ENCODE results near the gene RELL2. TPM values are rescaled to one million over a fixed set of nuclear protein-coding genes. Genes with fewer than 3 reads are reported as not detected.

RELL2 gene
- total RNA-seq, 2 donors from 2014 or later = 3.1 to 6.2 TPM

- H3K4me1 Mint-ChIP-seq = peaks cover 10% of the 10 kb centered on the region
- no peak overlapping the region for H3K27ac Mint-ChIP-seq
- Histone ChIP-seq H3K4me3 (ENCODE audit: low read length) (no peak overlapping the region), H3K9me3 (ENCODE audit: control insufficient read depth, low read length) (no peaks in the 10 kb centered on the region), H3K36me3 (ENCODE audit: control insufficient read depth, insufficient read depth, low read length) (peaks cover 7% of the 10 kb centered on the region), H3K27me3 (ENCODE audit: control insufficient read depth, insufficient read depth, low read length, poor library complexity, severe bottlenecking) (no peaks in the 10 kb centered on the region), H3K9ac (ENCODE audit: extremely low read depth, low read length, poor library complexity, severe bottlenecking) (no peak overlapping the region), H3K4me1 (ENCODE audit: control insufficient read depth, insufficient read depth, low read length) (no peaks in the 10 kb centered on the region), H3K27ac (ENCODE audit: low read depth, low read length) (peak overlapping the region; percentile 89)
- no peak for TF ChIP-seq CTCF (conservative IDR thresholded peaks at IDR 0.05)
- WGBS, 2 experiments (ENCODE audit: insufficient coverage in 1 of 2, insufficient read length in 1 of 2) = 89 to 92% methylated on average over 9 to 15 of the region's 19 CpGs
- peaks cover under 1% of the 10 kb centered on the region for H3K9me3 Mint-ChIP-seq
- peak; percentile 57 for DNase-seq
- peaks cover 34% of the 10 kb centered on the region for H3K36me3 Mint-ChIP-seq (ENCODE audit: low read depth)
- no peaks in the 10 kb centered on the region for H3K27me3 Mint-ChIP-seq (ENCODE audit: insufficient read depth)
- no peak overlapping the region for H3K4me3 Mint-ChIP-seq
Measured at GRCh38 chr5:141672841-141673813, 36.3 kb downstream of the RELL2 start.

- H3K27me3 ChIP-seq (ENCODE audit: control insufficient read depth, insufficient read depth, low read length, poor library complexity, severe bottlenecking) = no peaks in the 10 kb centered on the region
- peaks cover 3% of the 10 kb centered on the region for H3K9me3 Mint-ChIP-seq
- 38 to 54% methylated on average over 2 to 5 of the region's 5 CpGs for WGBS, 2 experiments (ENCODE audit: insufficient coverage in 1 of 2, insufficient read length in 1 of 2)
- H3K27ac ChIP-seq (ENCODE audit: low read depth, low read length) = no peak overlapping the region
- no peaks in the 10 kb centered on the region for H3K9me3 ChIP-seq (ENCODE audit: control insufficient read depth, low read length)
- TF ChIP-seq CTCF (conservative IDR thresholded peaks at IDR 0.05) = no peak
- no peak overlapping the region for H3K4me3 ChIP-seq (ENCODE audit: low read length)
- H3K27ac Mint-ChIP-seq = peak overlapping the region; percentile 38
- H3K36me3 ChIP-seq (ENCODE audit: control insufficient read depth, insufficient read depth, low read length) = peaks cover 7% of the 10 kb centered on the region
- peaks cover 38% of the 10 kb centered on the region for H3K36me3 Mint-ChIP-seq (ENCODE audit: low read depth)
- no peak overlapping the region for H3K9ac ChIP-seq (ENCODE audit: extremely low read depth, low read length, poor library complexity, severe bottlenecking)
- no peaks in the 10 kb centered on the region for H3K27me3 Mint-ChIP-seq (ENCODE audit: insufficient read depth)
- DNase-seq = peak; percentile 88
- H3K4me1 Mint-ChIP-seq = peaks cover 10% of the 10 kb centered on the region
- H3K4me1 ChIP-seq (ENCODE audit: control insufficient read depth, insufficient read depth, low read length) = no peaks in the 10 kb centered on the region
- no peak overlapping the region for H3K4me3 Mint-ChIP-seq
Measured at GRCh38 chr5:141674747-141675146, 38.0 kb downstream of the RELL2 start.

- Mint-ChIP-seq H3K4me1 (peaks cover 12% of the 10 kb centered on the region), H3K9me3 (peaks cover 3% of the 10 kb centered on the region), H3K27ac (no peak overlapping the region), H3K36me3 (ENCODE audit: low read depth) (peaks cover 37% of the 10 kb centered on the region), H3K4me3 (no peak overlapping the region), H3K27me3 (ENCODE audit: insufficient read depth) (no peaks in the 10 kb centered on the region)
- Histone ChIP-seq H3K9ac (ENCODE audit: extremely low read depth, low read length, poor library complexity, severe bottlenecking) (no peak overlapping the region), H3K9me3 (ENCODE audit: control insufficient read depth, low read length) (no peaks in the 10 kb centered on the region), H3K36me3 (ENCODE audit: control insufficient read depth, insufficient read depth, low read length) (peaks cover 7% of the 10 kb centered on the region), H3K27ac (ENCODE audit: low read depth, low read length) (no peak overlapping the region), H3K27me3 (ENCODE audit: control insufficient read depth, insufficient read depth, low read length, poor library complexity, severe bottlenecking) (no peaks in the 10 kb centered on the region), H3K4me1 (ENCODE audit: control insufficient read depth, insufficient read depth, low read length) (no peaks in the 10 kb centered on the region), H3K4me3 (ENCODE audit: low read length) (no peak overlapping the region)
- no peak for TF ChIP-seq CTCF (conservative IDR thresholded peaks at IDR 0.05)
- DNase-seq = no peak
- WGBS, 2 experiments (ENCODE audit: insufficient coverage in 1 of 2, insufficient read length in 1 of 2) = 93 to 97% methylated on average over 4 of the region's 4 CpGs
Measured at GRCh38 chr5:141675672-141676071, 38.9 kb downstream of the RELL2 start.

Measured in endodermal cell (in vitro differentiated cells).